Pancreas (tissue), 10 donors: ENCODE data around the gene AKAP1. TPM values are rescaled to one million over a fixed set of nuclear protein-coding genes. Genes with fewer than 3 reads are reported as not detected.
A peak's percentile ranks its signal among the peaks of the same experiment; 100 is the strongest.

ENCODE experiments used
- ATAC-seq, 4 donors: fragments of 200-7000 bp; cut with Tn5 transposase; one replicate each; pipeline versions ENCODE4 v1.8.0 to v1.9.1; 2020; ENCODE audit warnings: mild to moderate bottlenecking in 4 of 4, moderate library complexity in 4 of 4
- DNase-seq, 6 donors: peaks; one replicate each; pipeline ENCODE4 v3.0.0-alpha.2; 2020
- FAIRE-seq: peaks from 2 replicates; lab custom pipeline; 2012; peaks lifted over from hg19 to GRCh38; lab: Jason Lieb, UNC
- H3K27ac ChIP-seq, 4 donors: fragments of 200-600 bp; sonication (generic); 1 replicate in 3 of 4; 2 replicates in 1 of 4; pipeline versions ENCODE4 v1.5.0 to v1.8.0; 2020
- H3K27me3 ChIP-seq, 4 donors: fragments of 200-600 bp; one replicate each; pipeline ENCODE4 v1.8.0; 2021
- H3K36me3 ChIP-seq, 3 donors: fragments of 200-600 bp; sonication (generic) in 1 of 3; one replicate each; pipeline versions ENCODE4 v1.5.0 to v1.8.0; 2020 to 2021
- H3K4me1 ChIP-seq, 3 donors: fragments of 200-600 bp; one replicate each; pipeline ENCODE4 v1.8.0; 2021
- H3K4me3 ChIP-seq, 4 donors: fragments of 200-600 bp; sonication (generic) in 2 of 4; one replicate each; pipeline versions ENCODE4 v1.5.0 to v1.8.0; 2020 to 2021
- H3K9me3 ChIP-seq, 4 donors: fragments of 200-600 bp; one replicate each; pipeline ENCODE4 v1.8.0; 2021
- WGBS, 2 donors: extraction: QIAGEN DNeasy Blood & Tissue Kit; methylation state at CpG; one replicate each; pipeline ENCODE4 v1.1.7; 2013; 5-methylcytosine and 5-hydroxymethylcytosine counted together
- intact Hi-C, 3 donors: fragments of 100-400 bp; cut with DNase I; formaldehyde crosslinking; loops; one replicate each; pipeline versions ENCODE4 v1.11.1 to v1.14.2; 2022
- polyA plus RNA-seq, 2 donors: library from polyadenylated mRNA; stranded (reverse); fragments of 200-250 nt; gene quantifications; one replicate each; pipeline ENCODE4 v1.2.3, GENCODE V29; 2013
- total RNA-seq, 6 donors: library from RNA; stranded (reverse); fragmentation: NEBNext Ultra II Directional in 4 of 6; extraction: Animal tissue kit (Norgen Biotek cat#: 25700) in 4 of 6; gene quantifications; one replicate each; pipeline versions ENCODE4 v1.2.1 to v1.2.4, GENCODE V29; 2021 to 2023
- TF ChIP-seq, protein P1 (sequence below), 4 donors: fragments of 200-600 bp; sonication (generic) in 3 of 4; IDR thresholded peaks; one replicate each; pipeline versions ENCODE4 v1.5.0 to v1.8.0; 2021; ENCODE audit warnings: antibody characterized with exemption in 4 of 4
- donor health status: healthy with polysubstance abuse.
- donor health status: DM: no; HTN: no; CAD: no; lungs with moderate emphysema.
- donor health status: DM: no; HTN: no; CAD: no.
- donor health status: control.
- donor health status: control.
- donor health status: Bipolar disorder and iron deficiency.
- donor health status: DM: yes; HTN: yes; CAD: no.
- donor health status: DM: no; HTN: no; CAD: no.
- donor health status: DM: no; HTN: no; CAD: no.
- donor health status: DM: yes; HTN: yes; CAD: no.

The AKAP1 gene
- total and polyA plus RNA-seq, 8 donors: 9.8 to 23.8 (median 15.3) TPM

DNA sequence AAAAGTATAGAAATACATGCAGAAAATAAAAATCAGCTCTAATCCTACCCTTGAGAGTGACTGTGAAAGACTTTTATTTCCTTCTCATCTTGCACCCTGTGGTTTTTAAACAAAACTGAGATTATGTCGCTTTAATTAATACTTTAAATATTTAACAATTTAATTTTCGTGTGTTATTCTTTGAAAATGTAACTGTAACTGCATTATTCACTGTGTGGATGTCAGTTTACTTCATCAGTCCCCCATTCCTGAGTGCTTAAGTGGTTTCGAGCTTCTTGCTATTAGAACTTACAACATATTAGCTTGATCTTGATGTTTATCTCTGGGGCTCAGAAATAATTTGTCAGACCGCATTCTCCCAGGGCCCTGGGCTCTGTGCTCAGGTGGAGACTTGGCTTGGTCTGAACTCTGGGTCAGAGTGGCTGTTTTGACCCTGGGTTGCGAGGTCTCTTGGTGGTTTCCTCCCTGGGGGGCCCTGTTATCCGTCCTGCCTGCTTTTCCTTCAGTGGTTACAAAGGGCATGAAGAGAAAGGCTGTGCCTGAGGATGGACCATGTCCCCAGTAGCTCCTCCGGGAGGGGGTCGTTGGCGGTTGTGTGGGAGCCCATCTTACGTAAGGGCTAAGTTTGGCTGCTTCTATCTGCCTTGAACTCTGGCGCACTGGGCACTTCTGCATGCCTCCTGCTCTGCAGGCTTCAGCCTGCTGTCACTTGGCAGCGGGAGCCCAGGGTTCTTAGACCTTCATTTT is 25.7 kb downstream of the AKAP1 start:
- no peaks in the 10 kb centered on the region for H3K4me1 ChIP-seq
- no peak overlapping the region for H3K4me3 ChIP-seq
- intact Hi-C loops: no loop called here
- no peak overlapping the region for H3K27ac ChIP-seq
- DNase-seq (no peak), FAIRE-seq (no peak), ATAC-seq (no peak)
- no peaks in the 10 kb centered on the region for H3K9me3 ChIP-seq
- no peaks in the 10 kb centered on the region for H3K27me3 ChIP-seq
- TF ChIP-seq, protein P1, sequence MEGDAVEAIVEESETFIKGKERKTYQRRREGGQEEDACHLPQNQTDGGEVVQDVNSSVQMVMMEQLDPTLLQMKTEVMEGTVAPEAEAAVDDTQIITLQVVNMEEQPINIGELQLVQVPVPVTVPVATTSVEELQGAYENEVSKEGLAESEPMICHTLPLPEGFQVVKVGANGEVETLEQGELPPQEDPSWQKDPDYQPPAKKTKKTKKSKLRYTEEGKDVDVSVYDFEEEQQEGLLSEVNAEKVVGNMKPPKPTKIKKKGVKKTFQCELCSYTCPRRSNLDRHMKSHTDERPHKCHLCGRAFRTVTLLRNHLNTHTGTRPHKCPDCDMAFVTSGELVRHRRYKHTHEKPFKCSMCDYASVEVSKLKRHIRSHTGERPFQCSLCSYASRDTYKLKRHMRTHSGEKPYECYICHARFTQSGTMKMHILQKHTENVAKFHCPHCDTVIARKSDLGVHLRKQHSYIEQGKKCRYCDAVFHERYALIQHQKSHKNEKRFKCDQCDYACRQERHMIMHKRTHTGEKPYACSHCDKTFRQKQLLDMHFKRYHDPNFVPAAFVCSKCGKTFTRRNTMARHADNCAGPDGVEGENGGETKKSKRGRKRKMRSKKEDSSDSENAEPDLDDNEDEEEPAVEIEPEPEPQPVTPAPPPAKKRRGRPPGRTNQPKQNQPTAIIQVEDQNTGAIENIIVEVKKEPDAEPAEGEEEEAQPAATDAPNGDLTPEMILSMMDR (IDR thresholded peaks at IDR 0.05): no peak
- WGBS, 2 donors: 83 to 89% methylated on average over 12 of the region's 12 CpGs
- peaks cover 0 to 20% (median 0%) of the 10 kb centered on the region in 3 donors for H3K36me3 ChIP-seq

DNA sequence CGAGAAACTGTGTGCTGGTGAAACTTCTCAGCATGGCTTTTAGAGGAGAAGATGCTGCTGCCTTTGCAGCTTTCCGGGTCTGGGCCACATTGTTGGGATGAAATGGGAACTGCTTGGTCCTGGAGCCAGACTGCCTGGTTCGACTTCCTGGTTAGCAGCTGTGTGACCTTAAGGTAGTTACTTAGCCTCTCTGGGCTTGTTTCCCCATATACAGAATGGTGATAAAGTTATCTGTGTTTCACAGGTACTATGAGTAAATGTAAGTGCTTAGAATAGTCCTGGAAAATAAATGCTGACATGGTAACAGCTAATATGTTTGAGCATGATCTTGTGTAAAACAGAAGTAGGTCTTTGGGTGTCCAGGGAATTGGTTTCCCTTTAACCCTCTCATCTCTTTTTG is 26.3 kb downstream of the AKAP1 start:
- Histone ChIP-seq H3K27me3 (no peaks in the 10 kb centered on the region), H3K27ac (no peak overlapping the region), H3K9me3 (no peaks in the 10 kb centered on the region), H3K4me3 (no peak overlapping the region), H3K36me3 (peaks cover 0 to 27% (median 1%) of the 10 kb centered on the region in 3 donors), H3K4me1 (no peaks in the 10 kb centered on the region)
- DNase-seq (no peak), FAIRE-seq (no peak), ATAC-seq (no peak)
- intact Hi-C loops: no loop called here
- WGBS, 2 donors: 84 to 95% methylated on average over 3 of the region's 3 CpGs
- TF ChIP-seq, protein P1 (IDR thresholded peaks at IDR 0.05): no peak

DNA sequence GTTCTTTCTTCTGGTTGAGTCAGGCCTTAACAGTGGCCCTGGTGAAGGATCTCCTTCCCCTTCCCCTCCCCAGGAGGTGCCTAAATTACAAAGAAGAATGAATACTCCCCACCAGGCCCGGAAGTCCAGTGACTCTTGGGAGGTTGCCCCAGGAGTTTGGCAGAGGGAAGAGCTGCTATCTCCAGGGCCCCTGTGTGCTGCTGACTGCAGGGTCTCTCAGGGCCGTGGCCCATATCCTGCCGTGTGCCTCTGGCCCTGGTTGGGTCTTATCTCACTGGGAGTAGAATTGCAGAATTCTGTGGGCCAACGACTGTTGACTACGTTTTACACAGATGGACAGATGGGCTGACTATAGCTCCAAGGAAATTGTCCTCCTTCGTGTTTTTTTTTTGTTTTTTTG is 28.0 kb downstream of the AKAP1 start:
- no peaks in the 10 kb centered on the region for H3K27me3 ChIP-seq
- H3K9me3 ChIP-seq: no peaks in the 10 kb centered on the region
- intact Hi-C loops: no loop called here

DNA sequence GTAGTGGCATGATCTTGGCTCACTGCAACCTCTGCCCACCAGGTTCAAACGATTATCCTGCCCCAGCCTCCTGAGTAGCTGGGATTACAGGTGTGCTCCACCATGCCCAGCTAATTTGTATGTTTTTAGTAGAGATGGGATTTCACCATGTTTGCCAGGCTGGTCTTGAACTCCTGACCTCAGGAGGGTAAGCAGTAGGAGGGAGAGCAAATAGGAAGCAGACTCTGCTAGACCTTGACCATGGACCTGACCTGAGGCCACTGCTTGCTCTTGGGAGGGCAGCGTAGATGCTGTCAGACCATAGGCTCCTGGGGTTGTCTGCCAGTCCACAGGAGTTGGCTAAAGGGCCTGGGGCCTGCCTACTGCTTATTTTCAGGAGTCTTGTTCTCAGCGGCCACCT is 28.6 kb downstream of the AKAP1 start:
- Histone ChIP-seq H3K9me3 (no peaks in the 10 kb centered on the region), H3K4me1 (no peaks in the 10 kb centered on the region), H3K27me3 (no peaks in the 10 kb centered on the region), H3K4me3 (no peak overlapping the region), H3K27ac (no peak overlapping the region), H3K36me3 (peaks cover 0 to 45% (median 2%) of the 10 kb centered on the region in 3 donors)
- FAIRE-seq (no peak), DNase-seq (no peak), ATAC-seq (no peak)
- intact Hi-C loops: no loop called here
- TF ChIP-seq, protein P1 (IDR thresholded peaks at IDR 0.05): no peak
- 94 to 97% methylated on average over 3 of the region's 3 CpGs for WGBS, 2 donors

More for the DNA sequence above, 28.0 kb downstream of the AKAP1 start:
- Histone ChIP-seq H3K36me3 (peaks cover 0 to 40% (median 2%) of the 10 kb centered on the region in 3 donors), H3K4me3 (no peak overlapping the region), H3K27ac (no peak overlapping the region), H3K4me1 (no peaks in the 10 kb centered on the region)
- ATAC-seq: no peak
- TF ChIP-seq, protein P1 (IDR thresholded peaks at IDR 0.05): no peak
- DNase-seq: no peak
- no peak for FAIRE-seq
- WGBS, 2 donors: 83 to 89% methylated on average over 6 of the region's 6 CpGs

DNA sequence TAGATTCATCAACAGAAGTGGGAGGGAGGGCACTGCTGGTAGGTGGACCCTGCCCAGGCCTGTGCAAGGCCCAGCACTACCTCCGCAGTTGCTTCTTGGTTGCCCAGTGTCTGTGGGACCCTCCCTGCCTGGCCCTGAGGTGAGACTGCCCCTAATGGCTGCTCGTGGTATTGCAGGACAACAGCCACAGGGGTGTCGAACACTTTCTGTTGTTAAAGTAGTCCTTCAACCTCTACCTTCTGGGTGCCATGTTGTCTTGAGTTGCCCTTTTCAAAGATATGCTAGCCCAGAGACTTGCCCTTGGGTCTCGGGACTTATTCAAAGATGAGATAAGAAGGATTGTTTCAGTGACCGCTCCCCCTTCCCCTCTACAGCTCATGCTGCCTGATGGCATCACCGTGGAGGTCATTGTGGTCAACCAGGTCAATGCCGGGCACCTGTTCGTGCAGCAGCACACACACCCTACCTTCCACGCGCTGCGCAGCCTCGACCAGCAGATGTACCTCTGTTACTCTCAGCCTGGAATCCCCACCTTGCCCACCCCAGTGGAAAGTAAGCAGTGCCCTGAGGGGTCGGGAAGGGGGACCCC is 29.1 kb downstream of the AKAP1 start:
- Histone ChIP-seq H3K9me3 (no peaks in the 10 kb centered on the region), H3K4me1 (no peaks in the 10 kb centered on the region), H3K27ac (no peak overlapping the region), H3K27me3 (no peaks in the 10 kb centered on the region), H3K36me3 (peaks cover 0 to 48% (median 2%) of the 10 kb centered on the region in 3 donors), H3K4me3 (no peak overlapping the region)
- no peak for FAIRE-seq
- intact Hi-C loops: no loop called here
- 77 to 89% methylated on average over 13 of the region's 13 CpGs for WGBS, 2 donors
- peak in 5 of 6 donors; percentile 23 to 85 (median 61) for DNase-seq
- ATAC-seq: peak; percentile 55 to 85 (median 70)
- TF ChIP-seq, protein P1 (IDR thresholded peaks at IDR 0.05): peak; percentile 80 to 92 (median 90)
